BJ (cell line): ENCODE measurements around the gene FGFR2. TPM values are rescaled to one million over a fixed set of nuclear protein-coding genes. Genes with fewer than 3 reads are reported as not detected.

ENCODE experiments used
- CTCF ChIA-PET: fragments of 350-600 bp; formaldehyde crosslinking; extraction: SDS; loops from one replicate; lab custom pipeline; 2021; ENCODE audit warnings: antibody characterized with exemption, inconsistent platforms; lab: Yijun Ruan, JAX
- POLR2A ChIA-PET: fragments of 300-600 bp; sonication (Branson Sonifier 250); formaldehyde crosslinking; extraction: SDS; loops from one replicate; lab custom pipeline; 2021; ENCODE audit warnings: antibody characterized with exemption; lab: Charles Lee
- DNase-seq: peaks from one replicate; pipeline ENCODE4 v3.0.0-alpha.2; 2011; ENCODE audit warnings: low read depth
- H3K27me3 ChIP-seq: 2 replicates; pipeline ENCODE4 v1.6.0; 2011; ENCODE audit warnings: low read length; ENCODE audit not compliant: control insufficient read depth, insufficient read depth
- H3K36me3 ChIP-seq: 2 replicates; pipeline ENCODE4 v1.5.1; 2011; ENCODE audit warnings: low read length; ENCODE audit not compliant: control insufficient read depth, insufficient read depth
- H3K4me3 ChIP-seq: 2 replicates; pipeline ENCODE4 v1.5.1; 2011; ENCODE audit warnings: low read depth, mild to moderate bottlenecking, control low read depth, low read length
- polyA plus RNA-seq: library from polyadenylated mRNA; depleted of rRNA; stranded (reverse); fragments of >200 nt; gene quantifications from 2 replicates; pipeline ENCODE4 v1.2.3, GENCODE V29; 2011
- TF ChIP-seq, protein P1 (sequence below): IDR thresholded peaks from 2 replicates; pipeline ENCODE4 v1.5.1; 2011; ENCODE audit warnings: low read depth, mild to moderate bottlenecking, control low read depth, inconsistent platforms, low read length, moderate library complexity; ENCODE audit not compliant: insufficient read depth

The FGFR2 gene
- polyA plus RNA-seq, 1 experiment: 0.26 TPM

DNA sequence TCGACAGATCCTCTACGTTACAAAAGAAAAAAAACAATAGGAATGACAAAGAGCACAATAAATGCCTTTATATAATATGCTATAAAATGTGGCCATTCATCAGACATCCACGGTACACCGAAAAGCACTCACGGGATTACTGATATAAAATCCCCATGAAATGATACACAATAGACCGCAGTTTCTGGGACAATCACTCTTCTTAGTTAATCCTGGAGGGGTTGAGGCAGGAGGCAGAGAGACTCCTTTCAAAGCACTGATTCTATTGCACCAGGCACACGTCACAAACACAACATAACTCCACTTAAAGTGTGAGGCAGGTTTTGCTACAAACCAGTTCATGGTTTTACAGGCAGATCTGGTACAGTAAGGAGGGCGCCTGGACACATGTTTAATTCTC is 113.8 kb downstream of the FGFR2 start:
- Histone ChIP-seq H3K36me3 (no peaks in the 10 kb centered on the region), H3K27me3 (no peaks in the 10 kb centered on the region), H3K4me3 (no peak overlapping the region)
- CTCF ChIA-PET: interaction anchor here (1.0 kb wide), 1 partner anchor 19 kb away, joined by 4 read pairs; no protein-coding TSS in a partner anchor
- POLR2A ChIA-PET: no interaction called here
- no peak for DNase-seq
- TF ChIP-seq, protein P1, sequence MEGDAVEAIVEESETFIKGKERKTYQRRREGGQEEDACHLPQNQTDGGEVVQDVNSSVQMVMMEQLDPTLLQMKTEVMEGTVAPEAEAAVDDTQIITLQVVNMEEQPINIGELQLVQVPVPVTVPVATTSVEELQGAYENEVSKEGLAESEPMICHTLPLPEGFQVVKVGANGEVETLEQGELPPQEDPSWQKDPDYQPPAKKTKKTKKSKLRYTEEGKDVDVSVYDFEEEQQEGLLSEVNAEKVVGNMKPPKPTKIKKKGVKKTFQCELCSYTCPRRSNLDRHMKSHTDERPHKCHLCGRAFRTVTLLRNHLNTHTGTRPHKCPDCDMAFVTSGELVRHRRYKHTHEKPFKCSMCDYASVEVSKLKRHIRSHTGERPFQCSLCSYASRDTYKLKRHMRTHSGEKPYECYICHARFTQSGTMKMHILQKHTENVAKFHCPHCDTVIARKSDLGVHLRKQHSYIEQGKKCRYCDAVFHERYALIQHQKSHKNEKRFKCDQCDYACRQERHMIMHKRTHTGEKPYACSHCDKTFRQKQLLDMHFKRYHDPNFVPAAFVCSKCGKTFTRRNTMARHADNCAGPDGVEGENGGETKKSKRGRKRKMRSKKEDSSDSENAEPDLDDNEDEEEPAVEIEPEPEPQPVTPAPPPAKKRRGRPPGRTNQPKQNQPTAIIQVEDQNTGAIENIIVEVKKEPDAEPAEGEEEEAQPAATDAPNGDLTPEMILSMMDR: no peak

DNA sequence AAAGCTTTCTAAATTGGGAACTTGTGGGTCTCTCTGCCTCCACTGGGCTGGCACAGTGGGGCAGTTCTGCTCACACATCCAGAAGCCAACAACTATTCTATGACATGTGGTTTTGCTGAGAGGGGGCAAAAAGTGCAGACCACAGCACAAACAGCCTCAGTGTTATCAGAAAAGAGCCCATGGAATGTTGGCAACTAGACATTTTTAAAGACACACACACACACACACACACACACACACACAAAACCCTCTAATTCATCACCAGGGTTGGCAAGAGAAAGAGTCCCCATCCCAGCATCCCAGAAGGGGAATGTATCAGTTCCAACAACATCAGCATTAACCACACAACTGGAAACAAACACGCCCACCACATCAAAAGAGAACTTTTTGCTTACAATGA is 117.1 kb downstream of the FGFR2 start:
- Histone ChIP-seq H3K4me3 (no peak overlapping the region), H3K27me3 (no peaks in the 10 kb centered on the region), H3K36me3 (no peaks in the 10 kb centered on the region)
- CTCF ChIA-PET: no interaction called here
- POLR2A ChIA-PET: no interaction called here
- DNase-seq: no peak
- TF ChIP-seq, protein P1: no peak

DNA sequence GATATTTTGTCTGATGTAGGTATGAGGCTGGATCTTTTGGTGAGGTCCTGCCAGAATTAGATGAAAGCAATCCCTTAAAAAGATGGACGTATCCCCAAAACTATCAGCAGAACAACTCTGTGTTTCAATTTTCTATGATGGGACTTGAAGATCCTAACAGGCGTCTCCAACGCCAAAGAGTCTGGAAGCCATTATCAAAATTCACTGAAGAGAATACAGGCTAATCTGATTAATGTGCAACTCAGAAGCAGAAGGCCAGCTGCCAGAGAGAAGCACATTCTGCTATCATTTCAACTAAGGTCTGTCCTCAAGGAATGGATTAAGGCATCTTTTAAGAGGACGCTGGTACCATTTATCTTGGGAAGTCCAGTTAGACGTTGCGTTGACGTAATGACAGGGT is 119.7 kb downstream of the FGFR2 start:
- no peak for DNase-seq
- no peaks in the 10 kb centered on the region for H3K36me3 ChIP-seq
- no peak overlapping the region for H3K4me3 ChIP-seq
- TF ChIP-seq, protein P1: no peak
- H3K27me3 ChIP-seq: no peaks in the 10 kb centered on the region
- ChIA-PET POLR2A (no interaction called here), CTCF (no interaction called here)

DNA sequence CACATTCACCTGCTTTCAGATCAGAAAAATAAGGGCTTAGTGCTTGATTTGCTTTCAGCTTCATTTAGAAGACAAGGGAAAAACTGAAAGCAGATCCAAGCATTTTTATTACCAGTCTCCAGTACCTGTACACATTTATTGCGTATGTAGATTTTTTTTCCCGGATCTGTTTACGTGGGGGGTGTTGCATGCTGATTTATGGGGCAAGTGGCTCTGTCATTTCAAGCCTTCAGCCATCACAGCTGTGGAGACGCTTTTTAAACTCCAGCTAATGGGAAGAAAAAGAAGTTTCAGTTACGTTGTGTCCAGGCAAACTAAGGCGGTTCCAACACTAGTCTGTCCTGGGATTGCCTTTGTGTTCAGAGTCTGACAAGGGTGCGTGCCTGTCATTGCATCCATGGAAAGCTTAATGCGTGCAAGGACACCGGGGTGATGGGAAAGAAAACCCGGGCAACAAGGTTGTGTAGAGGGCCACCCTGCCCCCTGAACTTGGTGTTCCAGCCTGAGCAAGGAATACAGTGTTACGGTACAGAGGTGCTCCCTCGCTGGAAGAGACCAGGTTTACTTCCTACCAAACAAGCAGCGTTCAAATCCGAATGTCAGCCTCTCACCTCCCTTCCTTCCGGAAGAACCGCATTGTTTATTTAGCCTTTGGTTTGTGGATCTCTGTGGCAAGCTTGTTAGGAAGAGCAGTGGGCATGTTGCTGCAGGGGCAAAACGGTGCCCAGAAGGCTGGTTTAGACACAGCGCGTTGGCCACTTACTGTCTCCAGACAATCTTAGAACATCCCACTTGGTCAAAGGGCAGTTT is 128.2 kb downstream of the FGFR2 start:
- Histone ChIP-seq H3K36me3 (no peaks in the 10 kb centered on the region), H3K27me3 (no peaks in the 10 kb centered on the region), H3K4me3 (no peak overlapping the region)
- DNase-seq: no peak
- ChIA-PET CTCF (interaction anchor here (1.0 kb wide), 1 partner anchor 17 kb away, joined by 3 read pairs; no protein-coding TSS in a partner anchor), POLR2A (no interaction called here)
- TF ChIP-seq, protein P1: no peak

DNA sequence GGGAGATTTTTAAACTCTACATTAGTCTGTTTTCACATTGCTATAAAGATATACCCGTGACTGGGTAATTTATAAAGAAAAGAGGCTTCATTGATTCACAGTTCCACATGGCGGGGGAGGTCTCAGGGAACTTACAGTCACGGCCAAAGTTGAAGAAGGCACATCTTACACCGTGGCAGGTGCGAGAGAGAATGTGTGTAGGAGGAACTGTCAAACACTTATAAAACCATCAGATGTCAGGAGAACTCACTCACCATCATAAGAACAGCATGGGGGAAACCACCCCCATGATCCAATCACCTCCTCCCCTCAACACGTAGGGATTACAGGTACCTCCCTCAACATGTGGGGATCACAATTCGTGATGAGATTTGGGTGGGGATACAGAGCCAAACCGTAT is 129.5 kb downstream of the FGFR2 start:
- Histone ChIP-seq H3K27me3 (no peaks in the 10 kb centered on the region), H3K36me3 (no peaks in the 10 kb centered on the region), H3K4me3 (no peak overlapping the region)
- ChIA-PET CTCF (no interaction called here), POLR2A (no interaction called here)
- no peak for DNase-seq
- TF ChIP-seq, protein P1: no peak
